Cardiac muscle cell (in vitro differentiated cells and primary cell): ENCODE data around the gene PTBP3. TPM values are rescaled to one million over a fixed set of nuclear protein-coding genes. Genes with fewer than 3 reads are reported as not detected.

Experiments used
- DNase-seq, 2 donors: peaks; one replicate each; pipeline versions ENCODE4 v3.0.0 to v3.0.0-alpha.2; 2010 to 2017; ENCODE audit warnings: low read depth in 1 of 2, low spot score in 1 of 2
- H3K27ac ChIP-seq: fragments of 200-600 bp; sonication (generic); 2 replicates; pipeline ENCODE4 v1.5.1; 2016
- H3K27me3 ChIP-seq: fragments of 200-600 bp; sonication (generic); 2 replicates; pipeline ENCODE4 v1.6.0; 2016; ENCODE audit warnings: control low read depth
- H3K36me3 ChIP-seq: fragments of 200-600 bp; sonication (generic); 2 replicates; pipeline ENCODE4 v1.5.1; 2016; ENCODE audit warnings: control low read depth
- H3K4me1 ChIP-seq: fragments of 200-600 bp; sonication (generic); 2 replicates; pipeline ENCODE4 v1.8.1; 2017; ENCODE audit warnings: low read depth, mild to moderate bottlenecking, mixed run types
- H3K4me3 ChIP-seq: fragments of 200-600 bp; sonication (generic); 2 replicates; pipeline ENCODE4 v1.5.1; 2016; ENCODE audit warnings: mild to moderate bottlenecking
- H3K9me3 ChIP-seq: fragments of 200-600 bp; sonication (generic); 2 replicates; pipeline ENCODE4 v1.5.1; 2017; ENCODE audit warnings: low read depth, mild to moderate bottlenecking, control low read depth
- CTCF ChIP-seq: IDR thresholded peaks from 2 replicates; pipeline ENCODE4 v1.5.1; 2012; ENCODE audit warnings: low read depth, mild to moderate bottlenecking, low read length
- polyA plus RNA-seq: library from polyadenylated mRNA; unstranded; fragments of >200 nt; fragmentation: Nextera tagmentation; extraction: Ambion mirVana; gene quantifications from 2 replicates; pipeline ENCODE4 v1.2.1, GENCODE V29; 2016
- total RNA-seq: library from RNA; depleted of rRNA; stranded (reverse); fragments of >200 nt; gene quantifications from 2 replicates; pipeline ENCODE4 v1.2.3, GENCODE V29; 2016

The PTBP3 gene
- total and polyA plus RNA-seq, 2 experiments from 2014 or later = 6.2 to 15.5 TPM

DNA sequence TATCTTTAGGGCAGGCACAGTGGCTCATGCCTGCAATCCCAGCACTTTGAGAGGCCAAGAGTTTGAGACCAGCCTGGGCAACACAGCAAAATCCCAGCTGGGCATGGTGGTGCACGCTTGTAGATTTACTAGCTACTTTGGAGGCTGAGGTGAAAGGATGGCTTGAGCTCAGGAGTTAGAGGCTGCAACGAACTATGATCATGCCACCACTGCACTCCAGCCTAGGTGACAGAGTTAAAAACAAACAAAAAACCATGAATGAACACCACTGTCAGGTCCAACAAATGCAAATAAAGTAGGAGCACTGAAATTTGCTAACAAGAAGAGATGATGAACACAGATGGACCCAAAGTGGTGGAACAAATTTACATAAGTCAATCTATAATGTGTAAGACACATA lies 4.9 kb downstream of the PTBP3 start:
- no peak for DNase-seq
- Histone ChIP-seq H3K4me1 (peaks cover 3% of the 10 kb centered on the region), H3K36me3 (no peaks in the 10 kb centered on the region), H3K27me3 (no peaks in the 10 kb centered on the region), H3K9me3 (no peaks in the 10 kb centered on the region), H3K4me3 (no peak overlapping the region), H3K27ac (no peak overlapping the region)
- TF ChIP-seq CTCF = no peak

DNA sequence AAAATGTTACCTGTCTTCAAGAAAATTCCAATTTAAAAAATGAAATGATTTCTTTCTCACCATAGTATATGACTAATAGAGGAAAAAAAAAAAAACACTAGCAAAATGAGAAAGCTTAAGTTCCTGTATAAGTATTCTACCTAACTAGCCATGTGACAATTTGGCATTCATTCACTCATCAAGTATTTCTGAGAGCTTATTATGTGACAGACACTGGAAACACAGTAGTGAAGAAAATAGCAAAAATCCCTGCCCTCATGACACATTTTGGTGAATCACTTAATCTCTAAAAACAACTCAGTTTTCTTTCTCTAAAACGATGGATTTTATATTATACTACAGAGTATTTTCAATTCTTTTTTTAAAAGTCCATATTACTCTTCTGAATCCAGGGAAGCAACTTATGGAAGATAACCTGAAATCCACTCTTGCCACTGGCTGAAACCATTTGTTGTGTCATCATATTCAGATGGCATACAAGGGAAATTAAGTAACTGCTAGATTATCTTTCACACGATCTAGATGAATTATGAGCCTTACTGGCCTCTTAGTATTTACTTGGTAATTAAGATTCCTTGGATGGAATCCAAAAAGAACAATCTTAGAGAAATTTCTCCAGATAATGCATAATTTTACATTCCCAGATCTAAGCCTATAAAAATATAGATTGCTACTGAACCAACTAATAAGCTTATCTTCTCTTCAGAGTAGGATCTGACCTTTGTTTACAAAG lies 5.5 kb downstream of the PTBP3 start:
- DNase-seq = no peak
- peaks cover 3% of the 10 kb centered on the region for H3K4me1 ChIP-seq
- no peak overlapping the region for H3K4me3 ChIP-seq
- no peaks in the 10 kb centered on the region for H3K36me3 ChIP-seq
- H3K27me3 ChIP-seq = no peaks in the 10 kb centered on the region
- H3K9me3 ChIP-seq = no peaks in the 10 kb centered on the region
- TF ChIP-seq CTCF = no peak
- no peak overlapping the region for H3K27ac ChIP-seq

DNA sequence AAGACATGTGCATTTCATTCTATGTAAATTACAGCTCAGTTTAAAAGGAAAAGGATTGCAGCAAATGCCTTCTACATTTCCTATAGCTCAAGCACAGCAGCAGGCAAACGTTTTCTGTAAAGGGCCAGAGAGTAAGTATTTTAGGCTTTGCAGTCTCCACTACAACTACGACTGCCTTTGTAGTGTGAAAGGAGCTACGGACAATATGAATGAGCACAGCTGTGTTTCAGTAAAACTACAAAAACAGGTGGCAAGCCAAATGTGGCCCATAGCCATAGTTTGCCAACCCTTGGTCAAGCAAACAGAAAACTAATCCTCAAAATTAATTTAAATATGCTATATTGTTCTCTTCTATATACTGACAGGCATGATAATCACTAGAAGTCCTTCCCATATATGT lies 7.2 kb downstream of the PTBP3 start:
- Histone ChIP-seq H3K9me3 (no peaks in the 10 kb centered on the region), H3K27ac (no peak overlapping the region), H3K27me3 (no peaks in the 10 kb centered on the region), H3K4me3 (no peak overlapping the region), H3K4me1 (peaks cover 3% of the 10 kb centered on the region), H3K36me3 (no peaks in the 10 kb centered on the region)
- no peak for TF ChIP-seq CTCF
- DNase-seq = no peak

DNA sequence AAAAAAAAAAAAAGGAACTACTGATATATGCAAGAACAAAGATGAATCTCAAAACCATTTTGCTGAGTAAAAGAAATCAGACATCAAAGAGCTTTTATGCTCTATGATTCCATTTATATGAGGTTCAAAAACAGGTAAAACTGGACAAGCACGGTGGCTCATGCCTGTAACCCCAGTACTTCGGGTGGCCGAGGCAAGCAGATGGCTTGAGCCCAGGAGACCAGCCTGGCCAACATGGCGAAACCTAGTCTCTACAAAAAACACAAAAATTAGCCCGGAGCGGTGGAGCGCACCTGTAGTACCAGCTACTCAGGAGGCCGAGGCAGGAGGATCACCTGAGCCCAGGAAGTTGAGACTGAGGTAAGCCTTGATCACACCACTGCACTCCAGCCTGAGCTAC lies 7.8 kb downstream of the PTBP3 start:
- TF ChIP-seq CTCF = no peak
- H3K27me3 ChIP-seq = no peaks in the 10 kb centered on the region
- H3K9me3 ChIP-seq = no peaks in the 10 kb centered on the region
- no peak for DNase-seq
- H3K4me3 ChIP-seq = no peak overlapping the region
- no peak overlapping the region for H3K27ac ChIP-seq
- H3K36me3 ChIP-seq = no peaks in the 10 kb centered on the region
- H3K4me1 ChIP-seq = peaks cover 2% of the 10 kb centered on the region

DNA sequence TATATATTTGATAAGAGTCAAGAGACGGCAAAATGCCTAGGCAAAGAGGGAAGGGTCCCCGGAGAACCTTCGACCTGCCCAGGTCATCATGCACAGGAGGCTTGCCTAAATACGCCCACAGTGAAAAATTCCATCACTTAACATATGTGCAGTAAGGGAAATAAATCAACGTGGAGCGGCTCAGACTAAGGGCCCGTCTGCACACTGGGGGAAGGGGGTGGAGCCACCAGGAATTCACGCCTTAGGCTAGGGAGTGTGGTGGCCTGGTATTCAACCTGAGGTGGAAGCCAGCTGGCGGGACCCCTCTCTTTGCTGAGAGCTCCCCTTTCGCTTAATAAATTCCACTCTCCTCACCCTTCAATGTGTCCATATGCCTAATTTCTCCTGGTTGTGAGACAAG lies 8.3 kb downstream of the PTBP3 start:
- no peaks in the 10 kb centered on the region for H3K9me3 ChIP-seq
- H3K27ac ChIP-seq = no peak overlapping the region
- H3K4me3 ChIP-seq = no peak overlapping the region
- TF ChIP-seq CTCF = no peak
- no peaks in the 10 kb centered on the region for H3K27me3 ChIP-seq
- no peak for DNase-seq
- H3K4me1 ChIP-seq = no peaks in the 10 kb centered on the region
- H3K36me3 ChIP-seq = no peaks in the 10 kb centered on the region
